Prostate gland (tissue), 2 donors: Measurements from ENCODE around the gene CSNK1D.

Experiments
- POLR2A ChIP-seq: fragments of 450-650 bp; IDR thresholded peaks from one replicate; pipeline ENCODE4 v1.6.1; 2016; ENCODE audit warnings: antibody characterized with exemption, mild to moderate bottlenecking
- POLR2AphosphoS5 ChIP-seq: sonication (generic); formaldehyde crosslinking; IDR thresholded peaks from one replicate; pipeline ENCODE4 v1.6.1; 2017; ENCODE audit warnings: antibody characterized with exemption
- TF ChIP-seq, protein P1 (sequence below), 4 experiments: fragments of 200-600 bp in 2 of 4; fragments of 450-650 bp in 2 of 4; sonication (generic) in 2 of 4; IDR thresholded peaks; 1 replicate in 3 of 4; 2 replicates in 1 of 4; pipeline ENCODE4 v1.5.1; 2016 to 2019; ENCODE audit warnings: antibody characterized with exemption in 4 of 4, mild to moderate bottlenecking in 2 of 4, moderate library complexity in 2 of 4

DNA sequence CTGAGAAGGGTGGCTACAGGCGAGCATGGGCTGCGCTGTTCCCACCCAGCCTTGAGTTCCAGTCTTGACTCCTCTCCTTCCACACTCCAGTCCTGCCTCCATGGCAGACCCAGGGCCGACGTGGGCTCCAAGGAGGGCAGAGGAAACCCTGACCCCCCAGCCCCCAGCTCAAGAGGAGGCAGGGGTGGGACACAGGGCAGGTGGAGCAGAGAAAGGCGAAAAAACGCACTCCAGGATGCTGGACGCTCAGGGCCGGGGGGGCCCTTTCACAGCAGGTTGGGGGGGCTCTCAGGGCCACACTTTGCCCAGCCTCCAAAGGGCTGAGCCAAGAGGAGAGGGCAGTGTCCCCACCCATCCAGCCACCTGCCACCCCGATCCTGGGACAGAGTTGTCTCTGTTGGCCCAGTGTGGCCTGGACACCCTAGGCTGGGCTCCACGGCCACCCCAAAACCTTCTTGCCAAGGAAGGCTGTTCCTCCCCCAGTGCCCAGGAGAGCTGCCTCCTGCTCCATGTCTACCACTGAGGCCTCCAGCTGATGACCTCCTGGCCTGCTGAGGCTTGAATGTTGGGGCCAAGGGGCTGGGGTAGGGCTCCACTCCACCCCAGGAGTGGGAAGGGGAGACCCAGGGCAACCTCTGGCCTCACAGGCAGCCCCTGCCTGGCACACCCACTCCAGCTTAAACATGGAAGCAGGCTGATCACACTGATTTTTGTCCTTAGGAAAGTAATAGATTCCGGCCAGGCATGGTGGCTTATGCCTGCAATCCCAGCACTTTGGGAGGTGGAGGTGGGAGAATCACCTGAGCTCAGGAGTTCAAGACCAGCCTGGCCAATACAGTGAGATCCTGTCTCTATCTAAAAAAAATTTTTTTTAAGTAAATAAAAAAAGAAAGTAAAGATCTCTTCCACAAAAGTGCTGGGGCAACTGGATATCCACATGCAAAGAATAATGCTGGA lies 53.5 kb downstream of the CSNK1D start:
- TF ChIP-seq POLR2A = no peak
- TF ChIP-seq, protein P1, sequence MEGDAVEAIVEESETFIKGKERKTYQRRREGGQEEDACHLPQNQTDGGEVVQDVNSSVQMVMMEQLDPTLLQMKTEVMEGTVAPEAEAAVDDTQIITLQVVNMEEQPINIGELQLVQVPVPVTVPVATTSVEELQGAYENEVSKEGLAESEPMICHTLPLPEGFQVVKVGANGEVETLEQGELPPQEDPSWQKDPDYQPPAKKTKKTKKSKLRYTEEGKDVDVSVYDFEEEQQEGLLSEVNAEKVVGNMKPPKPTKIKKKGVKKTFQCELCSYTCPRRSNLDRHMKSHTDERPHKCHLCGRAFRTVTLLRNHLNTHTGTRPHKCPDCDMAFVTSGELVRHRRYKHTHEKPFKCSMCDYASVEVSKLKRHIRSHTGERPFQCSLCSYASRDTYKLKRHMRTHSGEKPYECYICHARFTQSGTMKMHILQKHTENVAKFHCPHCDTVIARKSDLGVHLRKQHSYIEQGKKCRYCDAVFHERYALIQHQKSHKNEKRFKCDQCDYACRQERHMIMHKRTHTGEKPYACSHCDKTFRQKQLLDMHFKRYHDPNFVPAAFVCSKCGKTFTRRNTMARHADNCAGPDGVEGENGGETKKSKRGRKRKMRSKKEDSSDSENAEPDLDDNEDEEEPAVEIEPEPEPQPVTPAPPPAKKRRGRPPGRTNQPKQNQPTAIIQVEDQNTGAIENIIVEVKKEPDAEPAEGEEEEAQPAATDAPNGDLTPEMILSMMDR (IDR thresholded peaks at IDR 0.05) = no peak
- no peak for TF ChIP-seq POLR2AphosphoS5
